ENCODE data around the gene MTURN.

- TF ChIP-seq EP300 (IDR thresholded peaks at IDR 0.05) (no peak), POLR2AphosphoS5 (IDR thresholded peaks at IDR 0.05) (no peak)
- TF ChIP-seq, protein P1, sequence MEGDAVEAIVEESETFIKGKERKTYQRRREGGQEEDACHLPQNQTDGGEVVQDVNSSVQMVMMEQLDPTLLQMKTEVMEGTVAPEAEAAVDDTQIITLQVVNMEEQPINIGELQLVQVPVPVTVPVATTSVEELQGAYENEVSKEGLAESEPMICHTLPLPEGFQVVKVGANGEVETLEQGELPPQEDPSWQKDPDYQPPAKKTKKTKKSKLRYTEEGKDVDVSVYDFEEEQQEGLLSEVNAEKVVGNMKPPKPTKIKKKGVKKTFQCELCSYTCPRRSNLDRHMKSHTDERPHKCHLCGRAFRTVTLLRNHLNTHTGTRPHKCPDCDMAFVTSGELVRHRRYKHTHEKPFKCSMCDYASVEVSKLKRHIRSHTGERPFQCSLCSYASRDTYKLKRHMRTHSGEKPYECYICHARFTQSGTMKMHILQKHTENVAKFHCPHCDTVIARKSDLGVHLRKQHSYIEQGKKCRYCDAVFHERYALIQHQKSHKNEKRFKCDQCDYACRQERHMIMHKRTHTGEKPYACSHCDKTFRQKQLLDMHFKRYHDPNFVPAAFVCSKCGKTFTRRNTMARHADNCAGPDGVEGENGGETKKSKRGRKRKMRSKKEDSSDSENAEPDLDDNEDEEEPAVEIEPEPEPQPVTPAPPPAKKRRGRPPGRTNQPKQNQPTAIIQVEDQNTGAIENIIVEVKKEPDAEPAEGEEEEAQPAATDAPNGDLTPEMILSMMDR (IDR thresholded peaks at IDR 0.05), result no peak
Measured at GRCh38 chr7:30182814-30183213, 48.0 kb downstream of the MTURN start.
